NCI-H2029 treated with DMSO at 0.1 percent for 48 hours (cell line): ENCODE measurements around the gene HIGD1C.
"Not testable (repeated sequence)": the region's sequence is repeated elsewhere in the genome, so short reads cannot be mapped to it uniquely, and the experiment has no call there.

Experiments used
- DNase-seq: peaks from one replicate; lab custom pipeline; 2025; lab: John Stamatoyannopoulos, UW

The HIGD1C gene

DNA sequence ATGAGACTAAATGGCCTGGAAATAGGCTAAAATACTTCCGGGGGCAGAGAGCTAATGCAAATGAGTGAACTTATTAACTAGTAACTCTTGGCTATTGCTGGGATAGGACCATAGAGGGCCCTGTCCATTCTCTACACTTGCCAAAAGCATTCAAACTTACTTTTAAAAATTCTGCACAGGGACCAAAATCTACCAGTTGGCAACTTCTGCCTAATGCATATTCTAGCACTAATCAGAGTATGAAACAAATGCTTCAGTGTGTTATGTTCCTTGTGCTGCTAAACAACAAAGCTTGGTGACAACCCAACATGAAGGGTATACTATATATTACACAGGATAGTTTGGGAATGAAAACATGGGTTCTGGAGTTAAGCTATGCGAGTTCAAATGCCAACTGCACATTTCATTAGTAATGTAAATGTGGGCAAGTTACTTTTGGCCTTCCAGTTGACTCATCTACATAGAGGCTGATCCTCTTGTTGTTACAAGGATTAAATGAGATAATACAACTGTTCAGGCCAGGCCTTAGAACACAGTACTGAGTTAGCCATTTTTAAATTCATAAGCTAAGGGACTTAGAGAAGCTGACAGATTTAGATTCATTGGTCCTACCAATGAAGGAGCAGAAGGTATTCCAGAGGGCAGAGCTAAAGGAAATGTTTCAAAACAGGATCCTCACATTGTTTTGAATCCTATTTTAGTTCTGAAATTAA, 32.4 kb downstream of the HIGD1C start:
- DNase-seq: no peak

DNA sequence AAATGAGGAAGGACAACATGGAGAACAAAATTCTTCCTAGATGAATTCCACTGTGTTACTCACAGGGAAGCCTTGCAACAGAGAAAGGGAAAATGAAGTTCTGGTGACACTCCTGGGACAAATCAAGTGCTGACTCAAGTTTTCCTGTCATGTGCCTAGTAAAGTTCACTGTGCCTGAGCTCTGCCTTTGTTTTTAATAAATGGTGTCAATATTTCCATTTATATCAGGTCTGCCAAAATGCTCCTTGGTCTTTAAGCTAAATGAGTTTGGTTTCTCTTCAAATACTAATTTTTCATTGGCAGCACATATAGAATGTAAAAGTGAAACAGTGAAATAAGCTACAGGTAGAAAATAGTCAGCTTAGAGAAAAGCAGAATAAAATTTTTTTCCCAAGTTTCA, 33.0 kb downstream of the HIGD1C start:
- no peak for DNase-seq

DNA sequence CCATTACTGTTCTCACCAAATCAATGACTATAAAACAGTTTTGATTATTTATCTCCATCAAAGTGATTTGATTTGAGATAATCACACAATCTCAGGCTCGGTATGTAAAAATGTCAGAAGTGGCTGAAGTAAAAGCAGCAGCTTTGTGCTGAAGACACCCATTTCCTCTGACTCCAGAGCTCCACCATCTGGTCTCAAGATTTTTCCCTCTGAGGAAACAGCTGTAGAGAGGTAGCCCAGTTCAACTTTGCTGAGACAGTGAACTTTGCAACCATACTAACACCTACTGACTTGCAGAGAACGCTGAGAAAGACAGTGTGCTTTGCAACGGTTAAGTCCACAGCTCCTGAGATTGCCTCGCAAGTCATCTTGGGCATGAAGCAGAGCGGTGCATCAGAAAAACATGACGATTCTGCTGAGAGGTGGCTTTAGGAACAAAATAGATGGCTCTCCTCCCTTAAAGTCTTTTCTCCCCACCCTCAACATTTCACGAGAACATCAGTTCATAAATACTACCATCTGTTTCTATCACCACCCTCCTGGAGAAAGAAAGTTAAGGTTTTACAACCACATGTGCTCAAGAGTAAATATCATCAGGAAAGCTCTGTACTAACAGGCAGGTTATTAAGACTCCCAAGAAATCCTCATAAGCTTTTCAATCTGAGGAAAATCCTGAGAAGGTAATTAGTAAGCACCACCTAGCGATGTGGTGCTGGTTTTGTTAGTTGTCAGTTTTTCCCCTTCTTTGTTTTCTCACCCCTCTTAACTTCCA, 34.8 kb downstream of the HIGD1C start:
- no peak for DNase-seq

DNA sequence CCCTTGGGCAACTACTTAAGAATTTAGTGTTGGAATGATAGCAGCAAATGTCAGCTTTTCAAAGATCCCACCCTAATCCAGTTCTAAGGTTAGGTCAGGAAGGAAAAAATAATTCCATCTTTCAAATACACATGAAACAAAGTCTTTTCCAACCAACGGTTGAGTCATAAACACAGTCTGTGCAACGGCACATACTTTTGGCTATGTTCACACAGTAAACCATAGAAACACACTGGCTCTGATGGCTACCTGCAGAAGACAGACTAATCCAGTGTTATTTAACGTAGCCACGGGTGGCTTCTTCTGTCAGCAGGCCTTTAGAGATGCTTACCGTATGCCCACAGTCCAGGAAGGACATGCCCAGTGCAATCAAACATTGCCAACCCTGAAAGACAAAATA, 35.7 kb downstream of the HIGD1C start:
- DNase-seq: no peak

DNA sequence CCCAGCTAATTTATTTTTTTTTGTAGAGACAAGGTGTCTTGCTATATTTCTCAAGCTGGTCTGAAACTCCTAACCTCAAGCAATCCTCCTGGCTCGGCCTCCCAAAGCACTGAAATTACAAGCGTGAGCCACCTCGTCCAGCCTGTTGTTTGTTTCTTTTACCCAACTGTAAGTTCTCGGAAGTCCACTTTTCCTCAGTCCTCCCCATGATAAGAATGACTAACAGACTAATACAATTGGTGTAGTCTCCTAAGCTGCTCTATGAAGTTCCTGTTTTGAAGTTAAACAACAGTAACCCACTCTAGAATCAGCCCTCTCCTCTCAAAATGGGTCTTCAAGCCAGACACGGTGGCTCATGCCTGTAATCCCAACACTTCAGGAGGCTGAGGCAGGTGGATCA, 36.5 kb downstream of the HIGD1C start:
- DNase-seq: no peak

DNA sequence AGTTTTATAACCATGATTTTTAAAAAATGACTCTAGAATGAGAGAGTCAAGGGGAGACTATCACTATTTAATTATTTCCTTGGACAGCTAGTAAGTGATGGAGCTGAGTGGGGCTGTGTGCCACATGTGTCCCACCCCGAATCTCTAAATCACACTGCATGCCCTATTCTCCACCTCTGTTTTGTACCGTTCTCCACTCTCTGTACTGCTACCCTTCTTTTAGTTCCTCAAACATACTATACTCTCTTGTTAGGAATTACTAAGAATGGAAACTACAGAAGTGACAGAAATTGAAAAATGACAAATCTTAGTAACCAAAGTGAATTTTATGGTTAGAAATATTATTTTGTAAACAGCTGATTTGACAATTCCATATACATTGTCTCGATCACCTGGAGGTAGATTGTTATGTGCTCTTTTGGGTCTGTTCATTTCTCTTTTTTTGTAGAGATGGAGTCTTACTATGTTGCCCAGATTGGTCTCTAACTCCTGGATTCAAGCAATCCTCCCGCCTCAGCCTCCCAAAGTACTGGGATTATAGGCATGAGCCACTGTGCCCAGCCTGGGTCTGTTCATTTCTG, 37.9 kb downstream of the HIGD1C start:
- no peak for DNase-seq

DNA sequence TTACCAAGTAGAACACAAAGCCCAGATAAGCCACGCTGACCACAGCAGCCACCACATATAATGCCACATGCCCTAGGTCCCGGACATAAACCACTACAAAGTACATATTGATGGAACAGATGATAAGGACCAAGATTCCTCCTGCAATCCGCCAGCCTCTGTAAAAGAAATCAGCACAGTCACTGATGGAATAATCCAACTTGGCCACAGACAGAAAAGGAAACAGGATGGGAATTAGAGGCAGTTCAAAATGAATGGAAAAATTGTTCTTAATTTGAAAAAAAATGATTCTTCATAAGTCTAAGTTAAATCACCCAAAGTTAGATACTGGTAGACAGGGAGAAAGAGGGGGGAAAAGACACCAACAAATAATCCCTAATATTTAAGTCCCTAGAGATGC, 38.4 kb downstream of the HIGD1C start:
- DNase-seq: no peak

DNA sequence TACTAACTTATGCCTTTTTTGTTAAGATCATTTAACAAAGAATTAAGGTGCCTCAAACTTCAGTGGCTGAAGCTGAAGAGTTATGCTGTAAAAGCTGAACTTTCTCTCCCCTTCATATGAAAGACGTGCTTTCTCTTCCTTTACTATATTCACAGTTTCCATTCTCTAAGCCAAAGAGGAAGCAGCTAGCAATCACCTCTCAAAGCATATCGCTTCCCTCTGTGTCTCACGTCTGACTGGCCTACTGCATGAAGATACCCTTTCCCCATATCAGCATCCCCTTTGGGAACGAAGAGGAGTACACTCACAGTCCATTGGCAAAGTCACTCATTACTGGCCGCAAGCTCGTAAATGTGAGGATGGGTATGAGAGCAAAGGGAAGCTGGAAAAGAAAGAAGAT, 38.9 kb downstream of the HIGD1C start:
- DNase-seq: no peak

DNA sequence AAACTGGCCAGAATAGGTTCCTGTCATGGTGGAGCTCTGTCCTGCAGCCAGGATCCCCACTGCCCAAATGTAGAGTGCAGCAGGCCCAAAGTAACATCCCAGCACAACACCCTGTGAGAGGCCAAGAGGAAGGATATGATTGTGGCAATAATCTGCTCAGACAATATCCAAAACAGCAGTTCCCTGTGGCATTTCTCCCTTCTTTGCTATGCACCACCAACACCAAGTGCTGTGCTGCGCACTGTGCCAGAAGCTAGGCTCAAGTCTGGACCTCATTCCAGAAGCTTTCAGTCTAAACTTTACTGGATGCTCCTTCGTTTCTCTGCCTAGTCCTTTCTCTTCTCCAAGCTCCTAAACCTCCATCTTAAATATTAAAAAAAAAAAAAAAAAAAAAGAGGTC, 40.5 kb downstream of the HIGD1C start:
- no peak for DNase-seq

DNA sequence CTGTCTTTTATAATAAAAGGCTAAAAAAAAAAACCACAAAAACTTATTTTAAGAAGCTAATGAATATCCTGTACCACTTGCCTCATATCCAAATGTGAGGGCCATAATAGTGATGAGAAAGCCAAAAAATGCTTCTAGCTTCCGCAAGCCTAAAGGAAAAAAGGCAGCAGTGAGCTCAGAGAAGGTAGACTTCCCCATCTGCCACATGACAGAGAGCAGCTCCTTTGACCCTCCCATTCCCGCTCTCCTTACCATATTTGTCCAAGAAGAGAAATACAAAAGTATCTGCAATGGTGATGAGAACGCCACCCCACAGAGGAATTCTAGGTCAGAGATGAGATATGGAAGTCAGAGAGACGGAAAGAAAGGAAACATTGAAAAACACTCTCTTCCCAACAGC, 46.7 kb downstream of the HIGD1C start:
- no peak for DNase-seq

DNA sequence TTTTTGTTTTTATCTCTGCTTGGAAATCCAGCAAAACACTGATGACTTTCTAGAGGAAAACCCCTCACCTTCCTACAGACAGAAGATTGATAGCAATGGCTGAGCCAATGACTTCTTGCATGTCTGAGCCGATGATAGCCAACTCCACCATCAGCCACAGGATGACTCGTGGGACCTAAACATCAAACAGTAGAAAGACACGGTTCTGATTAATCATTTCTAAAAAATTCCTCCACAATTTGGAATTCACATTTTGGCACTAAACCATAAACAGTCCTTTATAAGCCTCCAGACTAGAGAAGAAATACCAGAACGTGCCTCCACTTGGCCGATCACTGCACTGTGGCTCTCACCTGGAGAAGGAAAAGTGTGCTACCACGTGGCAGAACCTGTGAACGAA, 47.9 kb downstream of the HIGD1C start:
- no peak for DNase-seq

DNA sequence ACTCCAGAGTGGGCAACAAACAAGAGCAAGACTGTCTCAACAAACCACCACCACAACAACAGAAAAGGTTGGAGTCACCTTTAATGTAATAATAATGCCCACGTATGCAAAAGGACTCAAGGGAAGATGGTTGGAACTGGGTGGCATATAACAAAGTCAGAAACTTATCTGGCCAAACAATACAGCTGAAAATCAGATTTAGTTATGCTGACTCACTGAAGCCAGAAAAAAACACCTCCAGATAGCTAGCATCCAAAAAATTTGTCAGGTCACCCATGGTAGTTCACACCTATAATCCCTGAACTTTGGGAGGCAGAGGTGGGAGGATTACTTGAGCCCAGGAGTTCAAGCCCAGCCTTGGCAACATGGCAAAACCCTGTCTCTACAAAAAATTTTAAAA, 49.5 kb downstream of the HIGD1C start:
- DNase-seq: no peak

DNA sequence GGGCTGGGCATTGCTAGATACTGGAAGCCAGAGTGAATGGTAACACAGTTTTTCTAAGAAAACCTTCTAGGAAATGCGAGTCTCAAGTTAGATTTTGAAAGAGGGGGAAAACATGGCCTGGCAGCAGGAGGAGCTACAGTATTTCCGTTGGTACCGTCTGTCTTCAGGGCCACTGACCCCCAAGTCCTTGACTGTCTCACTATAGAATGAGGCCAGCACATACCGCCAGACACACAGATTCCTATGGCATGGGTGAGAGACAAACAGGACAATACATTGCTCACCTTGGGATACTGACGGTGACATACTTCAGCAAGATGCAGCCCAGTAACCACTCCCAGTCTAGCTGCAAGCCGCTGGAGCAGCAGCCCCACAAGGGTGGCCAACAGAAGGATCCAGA, 52.2 kb downstream of the HIGD1C start:
- DNase-seq: no peak

DNA sequence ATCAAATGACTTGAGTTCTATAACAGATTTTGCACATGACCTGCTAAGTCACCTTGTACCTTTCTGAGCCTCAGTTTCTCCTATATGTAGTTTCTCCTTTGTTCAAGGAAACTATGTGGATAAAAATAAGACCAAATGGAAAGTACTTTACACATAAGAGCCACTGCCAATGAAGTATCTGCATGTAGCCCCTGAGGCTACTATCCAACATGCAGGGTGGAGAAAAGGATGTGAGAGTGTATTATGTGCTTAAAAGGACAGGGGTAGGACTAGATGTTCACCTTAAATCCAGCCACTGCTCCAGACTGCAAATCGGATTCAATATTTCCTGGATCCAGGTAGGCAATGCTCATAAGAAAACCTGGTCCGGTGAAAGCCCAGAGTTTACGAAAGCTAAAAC, 52.7 kb downstream of the HIGD1C start:
- DNase-seq: no peak

DNA sequence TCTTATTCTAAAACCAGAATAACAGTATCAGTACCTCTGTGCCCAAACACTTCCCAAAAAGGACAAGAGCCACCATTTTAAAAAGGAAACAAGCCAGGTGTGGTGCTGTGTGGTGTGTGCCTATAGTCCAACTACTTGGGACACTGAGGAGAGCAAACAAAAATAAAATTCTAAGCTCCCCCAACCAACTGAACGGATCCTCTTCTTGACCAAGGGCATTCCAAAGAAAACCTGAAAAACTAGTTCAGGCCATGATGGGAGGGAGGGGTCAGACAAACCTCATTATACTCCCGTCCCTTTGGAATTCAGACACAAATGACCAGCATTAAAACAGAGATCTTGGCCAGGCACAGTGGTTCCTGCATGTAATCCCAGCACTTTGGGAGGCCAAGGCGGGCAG, 53.3 kb downstream of the HIGD1C start:
- DNase-seq: no peak

DNA sequence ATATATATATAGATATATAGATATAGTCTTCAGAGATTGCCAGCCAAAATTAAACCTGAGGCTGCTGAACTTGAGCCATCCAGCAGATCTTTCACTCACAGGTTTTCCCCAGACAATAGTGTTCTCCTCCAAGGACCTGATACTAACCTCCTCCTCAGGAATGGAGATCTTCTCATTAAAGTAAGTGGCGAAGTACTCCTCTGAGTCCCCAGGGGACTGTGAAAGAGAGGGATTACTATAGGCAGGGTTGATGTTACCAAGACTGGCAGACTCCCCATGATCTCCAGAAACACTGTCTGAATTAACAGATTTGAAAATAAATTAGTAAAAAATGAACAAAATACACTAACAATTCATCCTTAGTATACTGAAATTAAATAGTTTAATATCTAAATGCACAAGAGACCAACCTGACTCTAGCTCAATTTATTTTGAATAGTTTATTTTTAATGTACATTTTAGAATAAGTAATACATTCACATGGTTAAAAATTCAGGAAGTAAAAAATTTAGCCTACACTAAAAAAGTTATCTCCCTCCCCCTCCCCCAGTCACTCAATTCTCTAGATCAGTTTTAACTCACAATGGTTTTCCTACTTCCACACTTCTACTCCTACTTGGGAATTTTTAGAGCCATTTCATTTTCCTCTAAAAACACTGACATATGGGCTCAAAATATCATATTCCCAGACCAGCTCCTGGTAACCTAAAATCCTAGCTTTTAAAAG, 56.1 kb downstream of the HIGD1C start:
- no peak for DNase-seq

DNA sequence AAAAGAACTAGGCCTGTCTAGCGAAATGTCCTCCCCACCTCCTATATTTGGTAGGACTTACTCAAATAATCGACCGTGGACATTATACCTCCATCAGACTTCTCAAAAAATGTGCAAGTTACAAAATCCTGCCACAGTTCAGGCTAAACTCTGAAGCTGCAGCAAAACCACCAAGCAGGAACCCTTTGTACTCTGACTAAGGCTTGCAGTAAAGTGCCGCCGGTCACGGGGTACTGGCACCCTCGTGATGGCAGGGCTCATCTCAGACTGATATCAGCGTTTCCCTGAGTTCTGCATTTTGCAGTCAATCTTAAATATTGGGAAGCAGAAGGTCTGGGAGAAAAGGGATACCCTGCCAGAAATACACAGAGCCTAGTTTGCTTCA, 56.7 kb downstream of the HIGD1C start:
- no peak for DNase-seq

DNA sequence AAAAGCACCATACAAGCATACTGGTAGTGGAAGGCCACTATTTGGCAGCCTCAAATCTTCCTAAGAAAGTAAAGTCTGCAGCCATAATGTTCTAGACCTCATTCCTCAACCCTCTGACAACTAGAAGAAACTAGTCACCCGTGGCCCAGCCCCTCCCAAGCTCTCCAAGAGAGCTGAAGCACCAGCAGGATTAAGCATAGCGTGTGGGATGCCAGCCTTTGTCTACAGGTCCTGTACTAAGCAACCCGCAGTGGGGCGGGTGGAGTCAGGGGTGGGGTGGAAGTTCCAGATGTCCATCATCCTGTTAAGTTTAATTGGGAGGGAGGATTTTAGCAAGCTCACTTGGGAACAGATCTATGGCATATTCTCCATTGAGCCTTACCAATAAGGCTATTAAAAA, 59.6 kb downstream of the HIGD1C start:
- no peak for DNase-seq

DNA sequence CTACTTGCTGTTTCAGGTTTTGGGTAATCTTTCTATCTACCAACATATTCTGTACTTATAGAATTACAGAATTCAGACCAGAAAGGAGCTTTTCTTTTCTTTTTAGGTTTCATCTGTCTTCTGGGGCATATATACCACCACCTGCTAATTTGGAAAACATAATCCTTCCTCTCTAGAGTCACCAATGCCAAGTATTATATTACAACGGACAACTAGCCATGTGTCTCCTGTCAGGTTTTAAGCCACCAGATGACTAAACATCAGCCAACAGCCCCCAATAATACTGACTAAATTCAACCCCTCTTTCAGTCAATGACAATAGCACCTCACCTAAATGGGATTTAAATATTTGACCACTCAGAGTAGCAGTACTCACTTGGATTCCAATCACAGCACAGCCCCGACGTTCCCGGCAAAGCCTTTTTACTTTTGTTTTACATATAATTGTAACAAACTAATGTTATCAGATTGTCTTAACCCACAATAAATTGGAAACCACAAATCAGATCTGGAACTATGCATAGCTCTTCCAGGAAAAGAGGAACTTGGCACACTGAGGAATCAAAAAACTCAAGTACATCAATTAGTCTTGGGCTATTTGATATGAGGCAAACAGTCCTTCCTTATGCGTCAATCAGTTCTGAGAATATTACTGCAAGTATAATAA, 60.4 kb downstream of the HIGD1C start:
- no peak for DNase-seq

DNA sequence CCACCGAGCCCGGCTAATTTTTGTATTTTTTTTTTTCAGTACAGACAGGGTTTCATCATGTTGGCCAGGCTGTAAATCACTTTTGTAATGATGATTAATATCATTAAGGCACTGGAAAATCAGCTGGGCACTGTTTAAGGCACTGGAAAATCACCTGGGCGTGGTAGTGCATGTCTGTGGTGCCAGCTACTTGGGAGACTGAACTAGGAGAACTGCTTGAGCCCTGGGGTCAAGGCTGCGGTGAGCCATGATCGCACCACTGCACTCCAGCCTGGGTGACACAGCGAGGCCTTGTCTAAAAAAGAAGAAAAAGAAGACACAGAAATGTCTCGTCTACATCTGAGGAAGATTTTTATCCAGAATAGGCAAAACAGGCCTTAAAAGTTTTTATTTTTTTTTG, 61.1 kb downstream of the HIGD1C start:
- no peak for DNase-seq

DNA sequence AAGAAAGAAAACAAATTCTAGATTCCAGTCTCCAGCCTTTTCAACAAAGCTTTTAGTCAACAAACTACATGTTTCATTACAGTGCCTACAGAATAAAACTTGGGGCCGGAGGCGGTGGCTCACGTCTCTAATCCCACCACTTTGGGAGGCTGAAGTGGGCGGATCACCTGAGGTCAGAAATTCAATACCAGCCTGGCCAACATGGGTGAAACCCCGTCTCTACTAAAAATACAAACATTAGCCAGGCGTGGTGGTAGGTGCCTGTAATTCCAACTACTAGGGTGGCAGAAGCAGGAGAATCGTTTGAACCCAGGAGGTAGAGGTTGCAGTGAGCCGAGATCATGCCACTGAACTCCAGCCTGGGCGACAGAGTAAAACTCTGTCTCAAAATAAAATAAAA, 62.1 kb downstream of the HIGD1C start:
- not testable (repeated sequence) for DNase-seq

DNA sequence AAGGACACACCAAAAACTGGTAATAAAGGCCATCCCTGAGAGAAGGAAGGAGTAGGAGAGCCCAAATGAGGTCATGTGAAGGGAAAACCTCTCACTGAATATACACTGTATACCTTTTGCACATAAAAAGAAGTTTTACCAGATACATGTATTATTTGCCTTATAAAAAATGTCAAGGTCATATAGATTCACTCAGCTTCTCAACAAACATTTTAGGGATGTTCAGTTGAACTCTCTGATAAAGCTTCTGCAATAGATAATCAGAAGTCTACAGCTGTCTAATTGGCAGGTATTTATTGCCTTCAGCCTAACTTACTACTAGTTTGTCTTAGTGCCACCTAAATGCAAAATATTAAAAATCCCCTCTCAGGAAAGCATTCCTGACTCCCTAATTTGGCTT, 65.1 kb downstream of the HIGD1C start:
- DNase-seq: no peak
